Measurements from ENCODE around the gene FANCD2OS. TPM values are rescaled to one million over a fixed set of nuclear protein-coding genes. Genes with fewer than 3 reads are reported as not detected.
"Not testable (repeated sequence)": the region's sequence is repeated elsewhere in the genome, so short reads cannot be mapped to it uniquely, and the experiment has no call there.

Gene FANCD2OS
- total RNA-seq, 1 donor from 2014 or later = not detected

GRCh38 chr3:10137178-10137577 lies 29.1 kb upstream of the FANCD2OS start:
- Mint-ChIP-seq H3K36me3 (ENCODE audit: low read depth, unreplicated experiment) (no peaks in the 10 kb centered on the region), H3K27ac (ENCODE audit: unreplicated experiment) (no peak overlapping the region), H3K4me1 (ENCODE audit: unreplicated experiment) (peaks cover 2% of the 10 kb centered on the region), H3K9me3 (ENCODE audit: unreplicated experiment) (no peaks in the 10 kb centered on the region), H3K27me3 (ENCODE audit: unreplicated experiment) (peaks cover 6% of the 10 kb centered on the region), H3K4me3 (ENCODE audit: unreplicated experiment) (no peak overlapping the region)
- TF ChIP-seq CTCF (IDR thresholded peaks at IDR 0.05; ENCODE audit: unreplicated experiment) = no peak
- no peak for DNase-seq (ENCODE audit: low spot score)

- Mint-ChIP-seq H3K36me3 (ENCODE audit: low read depth, unreplicated experiment) (no peaks in the 10 kb centered on the region), H3K27ac (ENCODE audit: unreplicated experiment) (no peak overlapping the region), H3K9me3 (ENCODE audit: unreplicated experiment) (no peaks in the 10 kb centered on the region), H3K4me3 (ENCODE audit: unreplicated experiment) (no peak overlapping the region), H3K4me1 (ENCODE audit: unreplicated experiment) (peaks cover 2% of the 10 kb centered on the region), H3K27me3 (ENCODE audit: unreplicated experiment) (peaks cover 6% of the 10 kb centered on the region)
- no peak for DNase-seq (ENCODE audit: low spot score)
- TF ChIP-seq CTCF (IDR thresholded peaks at IDR 0.05; ENCODE audit: unreplicated experiment) = no peak
Measured at GRCh38 chr3:10136426-10137005, 28.5 kb upstream of the FANCD2OS start.

- H3K36me3 Mint-ChIP-seq (ENCODE audit: low read depth, unreplicated experiment); H3K4me1 Mint-ChIP-seq (ENCODE audit: unreplicated experiment); H3K27me3 Mint-ChIP-seq (ENCODE audit: unreplicated experiment); DNase-seq (ENCODE audit: low spot score); H3K27ac Mint-ChIP-seq (ENCODE audit: unreplicated experiment); H3K9me3 Mint-ChIP-seq (ENCODE audit: unreplicated experiment); H3K4me3 Mint-ChIP-seq (ENCODE audit: unreplicated experiment): not testable (repeated sequence)
Measured at GRCh38 chr3:10135872-10136271, 27.8 kb upstream of the FANCD2OS start.

- TF ChIP-seq CTCF (IDR thresholded peaks at IDR 0.05; ENCODE audit: unreplicated experiment) = no peak
- no peak overlapping the region for H3K27ac Mint-ChIP-seq (ENCODE audit: unreplicated experiment)
- H3K36me3 Mint-ChIP-seq (ENCODE audit: low read depth, unreplicated experiment) = peaks cover 36% of the 10 kb centered on the region
- no peaks in the 10 kb centered on the region for H3K27me3 Mint-ChIP-seq (ENCODE audit: unreplicated experiment)
- H3K9me3 Mint-ChIP-seq (ENCODE audit: unreplicated experiment) = no peaks in the 10 kb centered on the region
- H3K4me3 Mint-ChIP-seq (ENCODE audit: unreplicated experiment) = no peak overlapping the region
- DNase-seq (ENCODE audit: low spot score) = no peak
- H3K4me1 Mint-ChIP-seq (ENCODE audit: unreplicated experiment) = no peaks in the 10 kb centered on the region
Measured at GRCh38 chr3:10122724-10123123, 14.7 kb upstream of the FANCD2OS start.

GRCh38 chr3:10121064-10121463 lies 13.0 kb upstream of the FANCD2OS start:
- H3K36me3 Mint-ChIP-seq (ENCODE audit: low read depth, unreplicated experiment) = peaks cover 28% of the 10 kb centered on the region
- no peak overlapping the region for H3K4me3 Mint-ChIP-seq (ENCODE audit: unreplicated experiment)
- H3K27me3 Mint-ChIP-seq (ENCODE audit: unreplicated experiment) = peaks cover 3% of the 10 kb centered on the region
- no peak overlapping the region for H3K27ac Mint-ChIP-seq (ENCODE audit: unreplicated experiment)
- TF ChIP-seq CTCF (IDR thresholded peaks at IDR 0.05; ENCODE audit: unreplicated experiment) = no peak
- H3K4me1 Mint-ChIP-seq (ENCODE audit: unreplicated experiment) = peaks cover 8% of the 10 kb centered on the region
- no peak for DNase-seq (ENCODE audit: low spot score)
- no peaks in the 10 kb centered on the region for H3K9me3 Mint-ChIP-seq (ENCODE audit: unreplicated experiment)

All from endothelial cell (in vitro differentiated cells).